Mammary epithelial cell (primary cell): Measurements from ENCODE around the gene TSC22D2.

Source experiments
- EZH2 ChIP-seq: IDR thresholded peaks from 2 replicates; pipeline ENCODE4 v1.6.1; 2012; ENCODE audit warnings: low read length, inconsistent platforms, borderline replicate concordance
- TF ChIP-seq, protein P1 (sequence below), 2 donors: IDR thresholded peaks in 1 of 2; conservative IDR thresholded peaks in 1 of 2; 2 replicates each; pipeline ENCODE4 v1.5.1; 2011 to 2012; ENCODE audit warnings: inconsistent platforms in 2 of 2, low read length in 2 of 2, mild to moderate bottlenecking in 2 of 2, control low read depth in 1 of 2, low read depth in 1 of 2; ENCODE audit not compliant: insufficient read depth in 1 of 2; ENCODE audit errors: extremely low read depth in 1 of 2

DNA sequence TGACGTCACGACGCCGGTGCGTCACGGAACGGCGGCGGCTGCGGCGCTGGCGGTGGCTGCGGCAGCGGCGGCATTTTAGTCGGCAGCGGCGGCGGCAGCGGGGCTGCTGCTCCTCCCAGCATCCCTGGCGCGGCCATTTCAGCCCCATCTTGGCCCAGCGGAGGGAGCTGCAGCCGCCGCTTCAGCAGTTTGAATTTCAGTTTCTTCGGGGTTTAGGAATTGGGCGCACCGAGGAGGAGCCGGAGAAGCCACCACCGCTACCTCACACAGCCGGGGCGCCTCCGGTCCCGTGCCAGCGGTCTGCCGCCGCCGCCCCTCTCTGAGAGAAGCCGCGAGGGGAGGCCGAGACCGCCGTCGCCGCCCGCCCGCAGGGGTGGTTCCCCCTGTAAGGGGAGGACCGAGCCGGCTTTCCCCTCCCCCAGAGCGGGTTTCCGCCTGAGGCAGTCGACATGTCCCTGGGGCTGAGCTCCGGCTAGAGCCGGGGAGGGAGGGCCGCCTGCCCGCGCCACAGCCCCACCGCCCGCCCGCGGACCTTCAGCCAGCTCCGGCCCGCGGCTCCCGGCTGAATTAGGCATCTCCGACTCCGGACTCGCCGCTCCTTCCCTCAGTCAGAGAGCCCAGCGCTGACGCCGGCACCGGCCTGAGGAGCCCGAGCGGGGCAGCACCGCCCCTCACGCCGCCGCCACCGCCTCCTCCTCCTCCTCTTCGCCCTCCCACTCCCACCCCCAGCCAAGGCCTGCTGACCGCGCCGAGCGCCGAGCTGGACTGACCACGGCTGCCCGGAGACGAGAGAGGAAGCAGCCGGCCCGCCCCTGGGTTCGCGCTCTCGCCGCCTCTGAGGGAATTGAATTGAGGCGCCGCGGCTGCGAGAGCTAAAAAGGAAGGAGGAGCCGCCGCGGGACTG lies at the start of gene TSC22D2:
- TF ChIP-seq, protein P1, sequence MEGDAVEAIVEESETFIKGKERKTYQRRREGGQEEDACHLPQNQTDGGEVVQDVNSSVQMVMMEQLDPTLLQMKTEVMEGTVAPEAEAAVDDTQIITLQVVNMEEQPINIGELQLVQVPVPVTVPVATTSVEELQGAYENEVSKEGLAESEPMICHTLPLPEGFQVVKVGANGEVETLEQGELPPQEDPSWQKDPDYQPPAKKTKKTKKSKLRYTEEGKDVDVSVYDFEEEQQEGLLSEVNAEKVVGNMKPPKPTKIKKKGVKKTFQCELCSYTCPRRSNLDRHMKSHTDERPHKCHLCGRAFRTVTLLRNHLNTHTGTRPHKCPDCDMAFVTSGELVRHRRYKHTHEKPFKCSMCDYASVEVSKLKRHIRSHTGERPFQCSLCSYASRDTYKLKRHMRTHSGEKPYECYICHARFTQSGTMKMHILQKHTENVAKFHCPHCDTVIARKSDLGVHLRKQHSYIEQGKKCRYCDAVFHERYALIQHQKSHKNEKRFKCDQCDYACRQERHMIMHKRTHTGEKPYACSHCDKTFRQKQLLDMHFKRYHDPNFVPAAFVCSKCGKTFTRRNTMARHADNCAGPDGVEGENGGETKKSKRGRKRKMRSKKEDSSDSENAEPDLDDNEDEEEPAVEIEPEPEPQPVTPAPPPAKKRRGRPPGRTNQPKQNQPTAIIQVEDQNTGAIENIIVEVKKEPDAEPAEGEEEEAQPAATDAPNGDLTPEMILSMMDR (conservative IDR thresholded peaks at IDR 0.05 in 1 of 2, IDR thresholded peaks at IDR 0.05 in 1 of 2; ENCODE audit: extremely low read depth in 1 of 2, insufficient read depth in 1 of 2, low read depth in 1 of 2, low read length in 2 of 2) = peak in 1 of 2 donors; percentile 31
- no peak for TF ChIP-seq EZH2
